K562 (cell line): Measurements from ENCODE around the gene NAA80. TPM values are rescaled to one million over a fixed set of nuclear protein-coding genes. Genes with fewer than 3 reads are reported as not detected.

Source experiments
- ATAC-seq: fragments of 200-7000 bp; cut with Tn5 transposase; 3 replicates; pipeline ENCODE4 v1.9.1; 2020; ENCODE audit warnings: moderate library complexity
- BruUV-seq: library from RNA; stranded (reverse); fragments of 400-500 nt; replicated peaks from 2 replicates; lab custom pipeline; 2021; lab: Mats Ljungman, UMichigan
- CTCF ChIA-PET: fragments of 300-600 bp; formaldehyde crosslinking; extraction: SDS; loops from one replicate; lab custom pipeline; 2021; ENCODE audit warnings: low intra/inter-chr PET ratio; lab: Yijun Ruan, JAX
- POLR2A ChIA-PET: fragments of 300-600, 350-650 bp; sonication (Branson Sonifier 250); formaldehyde crosslinking; extraction: SDS; loops from one replicate; lab custom pipeline; 2021; ENCODE audit warnings: antibody characterized with exemption, inconsistent platforms; lab: Yijun Ruan, JAX
- DNase-seq, 4 experiments: peaks; one replicate each; pipeline versions ENCODE4 v3.0.0 to v3.0.0-alpha.2; 2011 to 2018; ENCODE audit warnings: low spot score in 3 of 4, mixed read lengths in 3 of 4; ENCODE audit errors: extremely low read depth in 1 of 4
- FAIRE-seq: peaks from 2 replicates; lab custom pipeline; 2011; peaks lifted over from hg19 to GRCh38; lab: Jason Lieb, UNC
- H2AFZ ChIP-seq: 2 replicates; pipeline ENCODE4 v1.6.0; 2011; ENCODE audit warnings: low read depth, low read length, control low read depth, inconsistent platforms
- H3K27ac ChIP-seq: fragments of 200-600 bp; 3 replicates; pipeline ENCODE4 v1.8.0; 2011; ENCODE audit warnings: low read depth, mild to moderate bottlenecking, control low read depth, inconsistent platforms, low read length, moderate library complexity, mixed read lengths; ENCODE audit errors: extremely low read depth
- H3K27me3 ChIP-seq, 2 experiments: fragments of 300-600 bp in 1 of 2; 2 replicates in 1 of 2; 3 replicates in 1 of 2; pipeline versions ENCODE4 v1.6.0 to v1.8.0; 2011; ENCODE audit warnings: inconsistent platforms in 2 of 2, low read length in 2 of 2, mild to moderate bottlenecking in 1 of 2, mixed read lengths in 1 of 2, moderate library complexity in 1 of 2; ENCODE audit not compliant: control insufficient read depth in 2 of 2, insufficient read depth in 2 of 2
- H3K36me3 ChIP-seq: fragments of 300-600 bp; 3 replicates; pipeline ENCODE4 v1.8.0; 2011; ENCODE audit warnings: mild to moderate bottlenecking, low read length, inconsistent platforms; ENCODE audit not compliant: control insufficient read depth, insufficient read depth
- H3K4me1 ChIP-seq, 2 experiments: fragments of 200-600 bp in 1 of 2; replicated peaks in 1 of 2; 2 replicates in 1 of 2; 3 replicates in 1 of 2; pipeline versions ENCODE4 v1.5.1 to v1.8.0; 2011; ENCODE audit warnings: inconsistent platforms in 2 of 2, low read length in 2 of 2, mild to moderate bottlenecking in 1 of 2, mixed read lengths in 1 of 2, moderate library complexity in 1 of 2; ENCODE audit not compliant: control insufficient read depth in 2 of 2, insufficient read depth in 2 of 2
- H3K4me2 ChIP-seq: 2 replicates; pipeline ENCODE4 v1.6.1; 2011; ENCODE audit warnings: low read length, control low read depth, inconsistent platforms, mixed read lengths; ENCODE audit not compliant: insufficient read depth
- H3K4me3 ChIP-seq: fragments of 200-600 bp; sonication (generic), shearing (Covaris generic); 2 replicates; pipeline ENCODE4 v1.5.1; 2016; ENCODE audit warnings: control low read depth, inconsistent platforms
- H3K79me2 ChIP-seq: fragments of 200-600 bp; 3 replicates; pipeline ENCODE4 v1.8.0; 2011; ENCODE audit warnings: low read length, inconsistent platforms; ENCODE audit not compliant: control insufficient read depth, insufficient read depth
- H3K9ac ChIP-seq, 2 experiments: 2 replicates each; pipeline versions ENCODE4 v1.6.0 to v1.6.1; 2011; ENCODE audit warnings: low read depth in 2 of 2, low read length in 2 of 2, control low read depth in 1 of 2, inconsistent platforms in 1 of 2, mild to moderate bottlenecking in 1 of 2, mixed read lengths in 1 of 2; ENCODE audit not compliant: insufficient read depth in 1 of 2
- H3K9me1 ChIP-seq: one replicate; pipeline ENCODE4 v1.6.0; 2011; ENCODE audit warnings: inconsistent platforms, mild to moderate bottlenecking, low read length, moderate library complexity; ENCODE audit not compliant: control insufficient read depth, insufficient read depth
- H3K9me3 ChIP-seq: replicated peaks from 2 replicates; pipeline ENCODE4 v1.5.1; 2011; ENCODE audit warnings: low read depth, low read length, inconsistent platforms; ENCODE audit not compliant: control insufficient read depth, insufficient read depth
- H4K20me1 ChIP-seq: replicated peaks from 2 replicates; pipeline ENCODE4 v1.6.1; 2011; ENCODE audit warnings: low read length, inconsistent platforms, mixed read lengths; ENCODE audit not compliant: control insufficient read depth, insufficient read depth
- CBFA2T2 ChIP-seq: fragments of 450-650 bp; conservative IDR thresholded peaks from 2 replicates; pipeline ENCODE4 v1.6.1; 2017; ENCODE audit warnings: mild to moderate bottlenecking
- DIDO1 ChIP-seq: fragments of 450-650 bp; IDR thresholded peaks from 2 replicates; pipeline ENCODE4 v1.6.1; 2016; ENCODE audit warnings: low read depth, missing biosample characterization, missing genetic modification characterization
- DMBX1 ChIP-seq: fragments of 250-450 bp; sonication (Bioruptor Pico); IDR thresholded peaks from 2 replicates; pipeline ENCODE4 v1.8.0; 2022; ENCODE audit warnings: inconsistent platforms, mild to moderate bottlenecking, moderate library complexity, borderline replicate concordance
- ELF1 ChIP-seq: fragments of 200-800 bp; sonication (Bioruptor generic); IDR thresholded peaks from 2 replicates; pipeline ENCODE4 v1.6.1; 2016; ENCODE audit warnings: missing genetic modification characterization, missing compliant biosample characterization
- ESRRB ChIP-seq: fragments of 250-450 bp; sonication (Bioruptor Pico); IDR thresholded peaks from 2 replicates; pipeline ENCODE4 v1.5.0; 2020; ENCODE audit warnings: mild to moderate bottlenecking, moderate library complexity, borderline replicate concordance
- ETV5 ChIP-seq: sonication (generic); formaldehyde crosslinking; IDR thresholded peaks from 2 replicates; pipeline ENCODE4 v1.4.0; 2020; ENCODE audit warnings: low read depth, mild to moderate bottlenecking, missing genetic modification reagents
- GABPB2 ChIP-seq: fragments of 250-450 bp; sonication (Bioruptor Pico); conservative IDR thresholded peaks from 2 replicates; pipeline ENCODE4 v1.5.1; 2021; ENCODE audit warnings: mild to moderate bottlenecking
- ID3 ChIP-seq, 2 experiments: fragments of 250-450 bp in 1 of 2; fragments of 450-650 bp in 1 of 2; sonication (Bioruptor Pico) in 1 of 2; IDR thresholded peaks; 2 replicates each; pipeline versions ENCODE4 v1.6.1 to v1.8.0; 2016 to 2021; ENCODE audit warnings: mild to moderate bottlenecking in 2 of 2, moderate library complexity in 2 of 2, missing compliant biosample characterization in 1 of 2, missing genetic modification characterization in 1 of 2
- KAT7 ChIP-seq: sonication (generic); formaldehyde crosslinking; IDR thresholded peaks from 2 replicates; pipeline ENCODE4 v1.8.0; 2022; ENCODE audit warnings: missing genetic modification reagents, mild to moderate bottlenecking, borderline replicate concordance
- KDM5B ChIP-seq: fragments of 200-600 bp; sonication (generic); IDR thresholded peaks from 2 replicates; pipeline ENCODE4 v1.6.1; 2012; ENCODE audit warnings: low read depth, mild to moderate bottlenecking, moderate library complexity, low read length, control low read depth, inconsistent platforms; ENCODE audit not compliant: insufficient replicate concordance
- LEF1 ChIP-seq: fragments of 450-650 bp; IDR thresholded peaks from 2 replicates; pipeline ENCODE4 v1.6.1; 2016; ENCODE audit warnings: mild to moderate bottlenecking
- NFE2L1 ChIP-seq: fragments of 450-650 bp; IDR thresholded peaks from 2 replicates; pipeline ENCODE4 v1.6.1; 2016; ENCODE audit warnings: missing genetic modification characterization, low read depth, mild to moderate bottlenecking, missing compliant biosample characterization, moderate library complexity, borderline replicate concordance
- PBX2 ChIP-seq, 2 experiments: IDR thresholded peaks in 1 of 2; conservative IDR thresholded peaks in 1 of 2; 2 replicates each; pipeline ENCODE4 v1.6.1; 2016; ENCODE audit warnings: low read depth in 2 of 2, mild to moderate bottlenecking in 1 of 2, missing compliant biosample characterization in 1 of 2, missing genetic modification characterization in 1 of 2, moderate library complexity in 1 of 2
- ZBED1 ChIP-seq: IDR thresholded peaks from 2 replicates; pipeline ENCODE4 v1.6.1; 2014
- ZFP91 ChIP-seq: sonication (generic); formaldehyde crosslinking; IDR thresholded peaks from 2 replicates; pipeline ENCODE4 v1.8.0; 2022; ENCODE audit warnings: mild to moderate bottlenecking, missing genetic modification reagents
- ZNF124 ChIP-seq: sonication (generic); formaldehyde crosslinking; IDR thresholded peaks from 2 replicates; pipeline ENCODE4 v1.8.1; 2022; ENCODE audit warnings: missing genetic modification reagents
- ZNF511 ChIP-seq: sonication (generic); formaldehyde crosslinking; IDR thresholded peaks from 2 replicates; pipeline ENCODE4 v1.8.0; 2022; ENCODE audit warnings: mild to moderate bottlenecking, missing genetic modification reagents
- WGBS: fragments of 100-300 bp; shearing (Covaris generic); methylation state at CpG from one replicate; pipeline ENCODE4 v1.1.6; 2016; ENCODE audit warnings: low coverage, mixed read lengths; ENCODE audit not compliant: insufficient coverage; ENCODE audit errors: missing lambda C conversion rate; 5-methylcytosine and 5-hydroxymethylcytosine counted together
- in situ Hi-C: fragments of 300-500 bp; cut with MboI; formaldehyde crosslinking; loops from 4 replicates; pipeline ENCODE4 v1.15.0; 2018; ENCODE audit warnings: inconsistent platforms, mixed read lengths
- intact Hi-C: fragments of 100-400 bp; cut with micrococcal nuclease; formaldehyde crosslinking; loops from 2 replicates; pipeline ENCODE4 v1.14.2; 2022
- polyA plus RNA-seq, 8 experiments: library from polyadenylated mRNA; depleted of rRNA in 4 of 8; stranded (reverse) in 5 of 8; unstranded in 3 of 8; fragments of >200 nt; fragmentation: Nextera tagmentation in 2 of 8; fragmentation: Illumina TruSeq in 1 of 8; extraction: Ambion mirVana in 2 of 8; extraction: Trizol in 1 of 8; gene quantifications; 2 replicates each; pipeline versions ENCODE4 v1.2.1 to v1.2.3, GENCODE V29; 2011 to 2014; ENCODE audit warnings: inconsistent platforms in 1 of 8, missing spikeins in 1 of 8
- total RNA-seq, 7 experiments: library from RNA; depleted of rRNA in 6 of 7; stranded (reverse); fragments of >200 nt in 6 of 7; fragmentation: Illumina TruSeq in 2 of 7; extraction: Trizol in 2 of 7; gene quantifications; 2 replicates each; pipeline versions ENCODE4 v1.2.1 to v1.2.3, GENCODE V29; 2011 to 2021; ENCODE audit warnings: low replicate concordance in 1 of 7

The NAA80 gene
- total and polyA plus RNA-seq, 9 of the 15 experiments (the other 6 are each of a cell fraction or from before 2014, with no cell fraction given): 0.82 to 24.0 (median 8.6) TPM

DNA sequence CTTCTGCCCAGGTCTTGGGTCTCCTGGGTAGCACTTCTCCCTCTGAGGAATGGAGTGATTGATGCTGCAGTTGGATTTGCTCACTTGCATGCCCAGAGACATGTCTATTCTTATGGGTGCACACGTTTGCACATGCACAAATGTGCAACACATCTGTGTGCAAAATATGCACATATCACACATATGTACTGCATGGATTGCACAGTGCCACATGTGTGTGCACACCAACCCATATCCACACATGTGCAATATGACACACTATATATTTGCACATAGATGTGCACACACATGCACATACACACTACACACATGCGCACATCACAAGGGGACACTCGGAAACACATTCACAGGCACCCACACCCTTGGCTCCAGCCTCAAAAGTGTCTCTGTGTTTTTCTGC is 30.9 kb downstream of the NAA80 start:
- H3K4me1 ChIP-seq: peaks cover 6 to 59% of the 10 kb centered on the region in 2 experiments; a peak in 4 of 5 replicates
- intact Hi-C loops (no loop called here), in situ Hi-C loops (no loop called here)
- no peaks in the 10 kb centered on the region for H3K79me2 ChIP-seq
- no peaks in the 10 kb centered on the region for H3K9me3 ChIP-seq
- no peaks in the 10 kb centered on the region; the same call in 1 of the 2 replicates for H4K20me1 ChIP-seq
- no peak overlapping the region for H3K27ac ChIP-seq
- H3K4me2 ChIP-seq: no peak overlapping the region
- H3K9me1 ChIP-seq: no peaks in the 10 kb centered on the region
- H3K4me3 ChIP-seq: no peak overlapping the region
- no peaks in the 10 kb centered on the region for H3K36me3 ChIP-seq
- no peak overlapping the region for H2AFZ ChIP-seq
- no peak for DNase-seq
- WGBS: 0% methylated on average over 3 of the region's 3 CpGs
- BruUV-seq: no TSS peak
- ATAC-seq: no peak
- TF ChIP-seq PBX2 (CRISPR knock-in tag; IDR thresholded peaks at IDR 0.05; ENCODE audit: low read depth) (no peak), PBX2 (tag; conservative IDR thresholded peaks at IDR 0.05; ENCODE audit: low read depth) (no peak), ZNF124 (CRISPR knock-in tag) (no peak), ID3 (CRISPR knock-in tag; IDR thresholded peaks at IDR 0.05) (no peak), ID3 (tag; IDR thresholded peaks at IDR 0.05) (no peak), KAT7 (CRISPR knock-in tag) (no peak), KDM5B (no peak), LEF1 (no peak), ZBED1 (no peak), CBFA2T2 (no peak), DIDO1 (no peak), ELF1 (tag) (no peak), NFE2L1 (no peak), ESRRB (CRISPR knock-in tag) (no peak), ETV5 (CRISPR knock-in tag) (no peak), GABPB2 (no peak), DMBX1 (CRISPR knock-in tag) (no peak), ZFP91 (CRISPR knock-in tag) (no peak), ZNF511 (CRISPR knock-in tag) (no peak)
- FAIRE-seq: no peak
- H3K9ac ChIP-seq: no peak overlapping the region
- no peaks in the 10 kb centered on the region for H3K27me3 ChIP-seq
- POLR2A ChIA-PET: interaction anchor here (0.9 to 1.2 kb wide), 2 partner anchors 16 to 73 kb away, joined by 3 read pairs; no protein-coding TSS in a partner anchor
- CTCF ChIA-PET: no interaction called here
